GM12878 (cell line): Measurements from ENCODE around the gene APOM. TPM values are rescaled to one million over a fixed set of nuclear protein-coding genes. Genes with fewer than 3 reads are reported as not detected.

Experiments
- ATAC-seq: fragments of 200-7000 bp; cut with Tn5 transposase; 3 replicates; pipeline ENCODE4 v1.9.1; 2020; ENCODE audit warnings: mild to moderate bottlenecking, moderate library complexity
- BruUV-seq: library from RNA; stranded (reverse); fragments of 400-500 nt; replicated peaks from 2 replicates; lab custom pipeline; 2021; lab: Mats Ljungman, UMichigan
- CTCF ChIA-PET: fragments of 300-600 bp; sonication (Branson Sonifier 250); formaldehyde crosslinking; extraction: SDS; loops from one replicate; lab custom pipeline; 2021; ENCODE audit warnings: inconsistent platforms; lab: Yijun Ruan, JAX
- POLR2A ChIA-PET: fragments of 350-600 bp; formaldehyde crosslinking; extraction: SDS; loops from one replicate; lab custom pipeline; 2021; ENCODE audit warnings: inconsistent platforms; lab: Charles Lee
- RAD21 ChIA-PET: fragments of 300-600 bp; sonication (Branson Sonifier 250); formaldehyde crosslinking; loops from one replicate; lab custom pipeline; 2023; ENCODE audit warnings: antibody characterized with exemption; ENCODE audit not compliant: unreplicated experiment; lab: Charles Lee
- SMC1A ChIA-PET: fragments of 300-600 bp; sonication (Branson Sonifier 250); formaldehyde crosslinking; loops from one replicate; lab custom pipeline; 2023; ENCODE audit not compliant: unreplicated experiment, uncharacterized antibody; lab: Charles Lee
- DNase-seq: peaks from one replicate; pipeline ENCODE4 v3.0.0-alpha.2; 2011; ENCODE audit warnings: low read depth, low spot score
- FAIRE-seq: peaks from 3 replicates; lab custom pipeline; 2011; peaks lifted over from hg19 to GRCh38; lab: Jason Lieb, UNC
- H2AFZ ChIP-seq: 2 replicates; pipeline ENCODE4 v1.6.0; 2011; ENCODE audit warnings: low read depth, low read length, control low read depth; ENCODE audit not compliant: control insufficient read depth
- H3K27ac ChIP-seq: 2 replicates; pipeline ENCODE4 v1.5.1; 2011; ENCODE audit warnings: control low read depth; ENCODE audit not compliant: control insufficient read depth, insufficient read depth
- H3K27me3 ChIP-seq, 2 experiments: replicated peaks in 1 of 2; 2 replicates each; pipeline versions ENCODE4 v1.6.0 to v1.6.1; 2011; ENCODE audit warnings: low read length in 1 of 2; ENCODE audit not compliant: control insufficient read depth in 2 of 2, insufficient read depth in 2 of 2
- H3K36me3 ChIP-seq, 2 experiments: 2 replicates each; pipeline ENCODE4 v1.5.1; 2011; ENCODE audit warnings: low read length in 1 of 2; ENCODE audit not compliant: control insufficient read depth in 2 of 2, insufficient read depth in 2 of 2
- H3K4me1 ChIP-seq: 2 replicates; pipeline ENCODE4 v1.6.1; 2011; ENCODE audit warnings: mild to moderate bottlenecking, low read length, moderate library complexity, mixed read lengths; ENCODE audit not compliant: control insufficient read depth, insufficient read depth
- H3K4me2 ChIP-seq: 2 replicates; pipeline ENCODE4 v1.6.0; 2011; ENCODE audit warnings: control low read depth; ENCODE audit not compliant: control insufficient read depth, insufficient read depth
- H3K4me3 ChIP-seq: fragments of 200-600 bp; sonication (generic); 2 replicates; pipeline ENCODE4 v1.5.1; 2016
- H3K79me2 ChIP-seq: 2 replicates; pipeline ENCODE4 v1.6.0; 2011; ENCODE audit warnings: low read length; ENCODE audit not compliant: control insufficient read depth, insufficient read depth
- H3K9ac ChIP-seq: 2 replicates; pipeline ENCODE4 v1.8.0; 2011; ENCODE audit warnings: low read length, control low read depth, mixed read lengths; ENCODE audit not compliant: control insufficient read depth, insufficient read depth
- H3K9me3 ChIP-seq: replicated peaks from 3 replicates; pipeline ENCODE4 v1.5.1; 2011; ENCODE audit warnings: mild to moderate bottlenecking, low read length; ENCODE audit not compliant: control insufficient read depth, insufficient read depth
- H4K20me1 ChIP-seq: 2 replicates; pipeline ENCODE4 v1.6.0; 2011; ENCODE audit not compliant: control insufficient read depth, insufficient read depth
- BHLHE40 ChIP-seq, 2 experiments: fragments of 450-650 bp in 1 of 2; IDR thresholded peaks; 2 replicates each; pipeline ENCODE4 v1.6.1; 2011 to 2017; ENCODE audit warnings: low read depth in 2 of 2, borderline replicate concordance in 1 of 2, improper control_type of control experiment in 1 of 2, low read length in 1 of 2, mild to moderate bottlenecking in 1 of 2
- CHD2 ChIP-seq: IDR thresholded peaks from 2 replicates; pipeline ENCODE4 v1.6.1; 2011; ENCODE audit warnings: low read depth, low read length, improper control_type of control experiment, borderline replicate concordance
- EED ChIP-seq: sonication (generic); IDR thresholded peaks from 2 replicates; pipeline ENCODE4 v1.6.1; 2016; ENCODE audit warnings: antibody characterized with exemption, low read depth
- HDAC6 ChIP-seq: fragments of 200-600 bp; sonication (generic); IDR thresholded peaks from one replicate; pipeline ENCODE4 v1.8.0; 2017; ENCODE audit warnings: antibody characterized with exemption; ENCODE audit not compliant: unreplicated experiment
- IKZF2 ChIP-seq, 2 experiments: fragments of 450-650 bp; IDR thresholded peaks; 2 replicates each; pipeline ENCODE4 v1.6.1; 2017; ENCODE audit warnings: mild to moderate bottlenecking in 2 of 2, moderate library complexity in 2 of 2
- MTA3 ChIP-seq: IDR thresholded peaks from 2 replicates; pipeline ENCODE4 v1.6.1; 2012; ENCODE audit warnings: low read length, inconsistent platforms, borderline replicate concordance
- POLR2AphosphoS5 ChIP-seq: IDR thresholded peaks from 2 replicates; pipeline ENCODE4 v1.6.1; 2011; ENCODE audit warnings: mild to moderate bottlenecking, low read length, inconsistent platforms
- POU2F2 ChIP-seq: IDR thresholded peaks from 3 replicates; pipeline ENCODE4 v1.6.1; 2011; ENCODE audit warnings: low read depth, mild to moderate bottlenecking, low read length, borderline replicate concordance
- SIX5 ChIP-seq: IDR thresholded peaks from 2 replicates; pipeline ENCODE4 v1.6.1; 2011; ENCODE audit warnings: mild to moderate bottlenecking, low read depth, low read length, moderate library complexity; ENCODE audit not compliant: severe bottlenecking
- ZNF24 ChIP-seq: fragments of 450-650 bp; IDR thresholded peaks from 2 replicates; pipeline ENCODE4 v1.6.1; 2017; ENCODE audit warnings: antibody characterized with exemption, mild to moderate bottlenecking
- ZNF622 ChIP-seq: fragments of 450-650 bp; IDR thresholded peaks from 2 replicates; pipeline ENCODE4 v1.6.1; 2017; ENCODE audit warnings: mild to moderate bottlenecking, inconsistent platforms
- WGBS: methylation state at CpG from one replicate; pipeline ENCODE4 v1.1.6; 2016; ENCODE audit warnings: low lambda C conversion rate; ENCODE audit not compliant: insufficient replicate concordance, insufficient coverage; ENCODE audit errors: missing lambda C conversion rate; 5-methylcytosine and 5-hydroxymethylcytosine counted together
- in situ Hi-C: fragments of 300-500 bp; cut with MboI; formaldehyde crosslinking; loops from 9 replicates; pipeline ENCODE4 v1.14.3; 2018; ENCODE audit warnings: mixed read lengths
- intact Hi-C: fragments of 100-400 bp; cut with micrococcal nuclease; formaldehyde crosslinking; loops from one replicate; pipeline ENCODE4 v1.14.2; 2022; ENCODE audit not compliant: unreplicated experiment
- polyA plus RNA-seq, 11 experiments: library from polyadenylated mRNA; depleted of rRNA in 4 of 11; unstranded in 6 of 11; stranded (reverse) in 5 of 11; fragments of >200 nt; fragmentation: Nextera tagmentation in 4 of 11; fragmentation: Illumina TruSeq in 1 of 11; extraction: Ambion mirVana in 4 of 11; extraction: Trizol in 1 of 11; gene quantifications; 1 replicate in 1 of 11; 2 replicates in 10 of 11; pipeline versions ENCODE4 v1.2.1 to v1.2.3, GENCODE V29; 2011 to 2016; ENCODE audit warnings: inconsistent platforms in 2 of 11, missing spikeins in 2 of 11, low read depth in 1 of 11
- total RNA-seq, 4 experiments: library from RNA; depleted of rRNA in 3 of 4; stranded (reverse); fragments of >200 nt in 3 of 4; fragmentation: Illumina TruSeq in 1 of 4; extraction: Trizol in 1 of 4; gene quantifications; 2 replicates each; pipeline versions ENCODE4 v1.2.1 to v1.2.3, GENCODE V29; 2013 to 2021
- TF ChIP-seq, protein P1 (sequence below): fragments of 450-650 bp; formaldehyde crosslinking; IDR thresholded peaks from 2 replicates; pipeline ENCODE4 v1.5.0; 2022; ENCODE audit warnings: mild to moderate bottlenecking, missing genetic modification characterization
- TF ChIP-seq, protein P2 (sequence below): fragments of 450-650 bp; IDR thresholded peaks from 2 replicates; pipeline ENCODE4 v1.6.1; 2014; ENCODE audit warnings: mild to moderate bottlenecking
- TF ChIP-seq, protein P3 (sequence below): IDR thresholded peaks from 2 replicates; pipeline ENCODE4 v1.6.1; 2012; ENCODE audit warnings: low read length, inconsistent platforms

The APOM gene
- total and polyA plus RNA-seq, 10 of the 15 experiments (the other 5 are each of a cell fraction or from before 2014, with no cell fraction given), result 4.0 to 14.1 (median 7.1) TPM

DNA sequence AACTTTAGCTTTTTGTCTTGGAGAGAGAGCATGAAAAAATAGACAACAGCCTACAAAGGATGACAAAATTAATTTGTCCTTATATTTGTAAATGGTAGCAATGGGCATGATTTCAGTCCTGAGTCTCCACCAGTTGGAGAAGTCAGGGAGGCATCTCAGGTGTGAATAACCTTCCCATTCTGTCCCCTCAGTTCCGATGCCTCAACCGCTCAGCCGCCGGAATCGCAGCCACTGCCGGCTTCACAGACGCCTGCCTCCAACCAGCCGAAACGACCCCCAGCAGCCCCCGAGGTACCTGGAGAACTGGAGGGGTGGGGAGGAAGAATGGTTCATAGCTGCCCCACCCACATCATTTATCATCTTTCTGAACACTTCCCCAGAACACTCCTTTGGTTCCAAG, 31.6 kb upstream of the APOM start:
- Histone ChIP-seq H3K79me2 (peaks cover 39% of the 10 kb centered on the region), H3K27ac (no peak overlapping the region)
- intact Hi-C loops, result no loop called here

More for the DNA sequence above, 31.6 kb upstream of the APOM start:
- ATAC-seq (no peak), FAIRE-seq (no peak), DNase-seq (no peak)
- Histone ChIP-seq H2AFZ (no peak overlapping the region), H3K36me3 (peaks cover 39 to 42% of the 10 kb centered on the region in 2 experiments), H3K27me3 (no peaks in the 10 kb centered on the region), H4K20me1 (peaks cover 4% of the 10 kb centered on the region; the same call in 1 of the 2 replicates), H3K9ac (no peak overlapping the region), H3K4me2 (no peak overlapping the region), H3K4me3 (no peak overlapping the region), H3K4me1 (peaks cover 2% of the 10 kb centered on the region), H3K9me3 (no peaks in the 10 kb centered on the region)
- POLR2A ChIA-PET, result interaction anchor here (5.2 kb wide), 1 partner anchor 29 kb away, joined by 58 read pairs; the partner anchor contains the start of genes APOM and BAG6
- WGBS, result 99% methylated on average over 10 of the region's 10 CpGs
- CTCF ChIA-PET, result interaction anchor here (3.0 kb wide), 1 partner anchor 26 kb away, joined by 17 read pairs; no protein-coding TSS in a partner anchor
- no TSS peak for BruUV-seq
- in situ Hi-C loops, result no loop called here
- TF ChIP-seq ZNF24 (no peak), CHD2 (no peak), IKZF2 (IDR thresholded peaks at IDR 0.05) (no peak), POU2F2 (no peak), MTA3 (no peak), POLR2AphosphoS5 (no peak; the same call in 1 of the 2 replicates), ZNF622 (no peak), SIX5 (no peak), EED (no peak), BHLHE40 (IDR thresholded peaks at IDR 0.05; ENCODE audit: borderline replicate concordance in 1 of 2, low read depth in 2 of 2, low read length in 1 of 2) (no peak), HDAC6 (no peak)
- TF ChIP-seq, protein P1, sequence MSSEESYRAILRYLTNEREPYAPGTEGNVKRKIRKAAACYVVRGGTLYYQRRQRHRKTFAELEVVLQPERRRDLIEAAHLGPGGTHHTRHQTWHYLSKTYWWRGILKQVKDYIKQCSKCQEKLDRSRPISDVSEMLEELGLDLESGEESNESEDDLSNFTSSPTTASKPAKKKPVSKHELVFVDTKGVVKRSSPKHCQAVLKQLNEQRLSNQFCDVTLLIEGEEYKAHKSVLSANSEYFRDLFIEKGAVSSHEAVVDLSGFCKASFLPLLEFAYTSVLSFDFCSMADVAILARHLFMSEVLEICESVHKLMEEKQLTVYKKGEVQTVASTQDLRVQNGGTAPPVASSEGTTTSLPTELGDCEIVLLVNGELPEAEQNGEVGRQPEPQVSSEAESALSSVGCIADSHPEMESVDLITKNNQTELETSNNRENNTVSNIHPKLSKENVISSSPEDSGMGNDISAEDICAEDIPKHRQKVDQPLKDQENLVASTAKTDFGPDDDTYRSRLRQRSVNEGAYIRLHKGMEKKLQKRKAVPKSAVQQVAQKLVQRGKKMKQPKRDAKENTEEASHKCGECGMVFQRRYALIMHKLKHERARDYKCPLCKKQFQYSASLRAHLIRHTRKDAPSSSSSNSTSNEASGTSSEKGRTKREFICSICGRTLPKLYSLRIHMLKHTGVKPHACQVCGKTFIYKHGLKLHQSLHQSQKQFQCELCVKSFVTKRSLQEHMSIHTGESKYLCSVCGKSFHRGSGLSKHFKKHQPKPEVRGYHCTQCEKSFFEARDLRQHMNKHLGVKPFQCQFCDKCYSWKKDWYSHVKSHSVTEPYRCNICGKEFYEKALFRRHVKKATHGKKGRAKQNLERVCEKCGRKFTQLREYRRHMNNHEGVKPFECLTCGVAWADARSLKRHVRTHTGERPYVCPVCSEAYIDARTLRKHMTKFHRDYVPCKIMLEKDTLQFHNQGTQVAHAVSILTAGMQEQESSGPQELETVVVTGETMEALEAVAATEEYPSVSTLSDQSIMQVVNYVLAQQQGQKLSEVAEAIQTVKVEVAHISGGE (CRISPR knock-in tag), result no peak
- TF ChIP-seq, protein P2, sequence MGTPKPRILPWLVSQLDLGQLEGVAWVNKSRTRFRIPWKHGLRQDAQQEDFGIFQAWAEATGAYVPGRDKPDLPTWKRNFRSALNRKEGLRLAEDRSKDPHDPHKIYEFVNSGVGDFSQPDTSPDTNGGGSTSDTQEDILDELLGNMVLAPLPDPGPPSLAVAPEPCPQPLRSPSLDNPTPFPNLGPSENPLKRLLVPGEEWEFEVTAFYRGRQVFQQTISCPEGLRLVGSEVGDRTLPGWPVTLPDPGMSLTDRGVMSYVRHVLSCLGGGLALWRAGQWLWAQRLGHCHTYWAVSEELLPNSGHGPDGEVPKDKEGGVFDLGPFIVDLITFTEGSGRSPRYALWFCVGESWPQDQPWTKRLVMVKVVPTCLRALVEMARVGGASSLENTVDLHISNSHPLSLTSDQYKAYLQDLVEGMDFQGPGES, result no peak
- TF ChIP-seq, protein P3, sequence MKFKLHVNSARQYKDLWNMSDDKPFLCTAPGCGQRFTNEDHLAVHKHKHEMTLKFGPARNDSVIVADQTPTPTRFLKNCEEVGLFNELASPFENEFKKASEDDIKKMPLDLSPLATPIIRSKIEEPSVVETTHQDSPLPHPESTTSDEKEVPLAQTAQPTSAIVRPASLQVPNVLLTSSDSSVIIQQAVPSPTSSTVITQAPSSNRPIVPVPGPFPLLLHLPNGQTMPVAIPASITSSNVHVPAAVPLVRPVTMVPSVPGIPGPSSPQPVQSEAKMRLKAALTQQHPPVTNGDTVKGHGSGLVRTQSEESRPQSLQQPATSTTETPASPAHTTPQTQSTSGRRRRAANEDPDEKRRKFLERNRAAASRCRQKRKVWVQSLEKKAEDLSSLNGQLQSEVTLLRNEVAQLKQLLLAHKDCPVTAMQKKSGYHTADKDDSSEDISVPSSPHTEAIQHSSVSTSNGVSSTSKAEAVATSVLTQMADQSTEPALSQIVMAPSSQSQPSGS, result no peak
- SMC1A ChIA-PET, result interaction anchor here (1.8 kb wide), 1 partner anchor 30 kb away, joined by 3 read pairs; no protein-coding TSS in a partner anchor
- RAD21 ChIA-PET, result interaction anchor here (0.6 kb wide), 1 partner anchor 212 kb away, joined by 3 read pairs; no protein-coding TSS in a partner anchor
